Neuronal stem cell (in vitro differentiated cells): Measurements from ENCODE around the gene TAF11L2.
"Not testable (repeated sequence)": the region's sequence is repeated elsewhere in the genome, so short reads cannot be mapped to it uniquely, and the experiment has no call there.

Experiments
- DNase-seq: peaks from one replicate; pipeline ENCODE4 v3.0.0-alpha.2; 2013; ENCODE audit warnings: low spot score
- H2AFZ ChIP-seq: one replicate; pipeline ENCODE4 v1.6.1; 2013; ENCODE audit warnings: mild to moderate bottlenecking, low read length, inconsistent platforms
- H2AK5ac ChIP-seq: 2 replicates; pipeline ENCODE4 v1.6.1; 2013; ENCODE audit warnings: low read depth, mild to moderate bottlenecking, inconsistent platforms, low read length, moderate library complexity, mixed read lengths
- H2BK120ac ChIP-seq: 2 replicates; pipeline ENCODE4 v1.6.1; 2013; ENCODE audit warnings: low read depth, mild to moderate bottlenecking, inconsistent platforms, low read length, moderate library complexity, mixed read lengths
- H2BK12ac ChIP-seq: one replicate; pipeline ENCODE4 v1.6.1; 2013; ENCODE audit warnings: low read length, inconsistent platforms
- H2BK15ac ChIP-seq: 2 replicates; pipeline ENCODE4 v1.6.1; 2013; ENCODE audit warnings: mild to moderate bottlenecking, low read length, inconsistent platforms, mixed read lengths
- H2BK5ac ChIP-seq: one replicate; pipeline ENCODE4 v1.6.1; 2013; ENCODE audit warnings: inconsistent platforms, mild to moderate bottlenecking, low read length, moderate library complexity
- H3K14ac ChIP-seq: one replicate; pipeline ENCODE4 v1.6.1; 2013; ENCODE audit warnings: low read length, inconsistent platforms
- H3K18ac ChIP-seq: 2 replicates; pipeline ENCODE4 v1.6.1; 2013; ENCODE audit warnings: low read length, inconsistent platforms
- H3K23ac ChIP-seq: 2 replicates; pipeline ENCODE4 v1.6.1; 2013; ENCODE audit warnings: low read depth, mild to moderate bottlenecking, mixed read lengths, low read length, inconsistent platforms; ENCODE audit not compliant: poor library complexity
- H3K27ac ChIP-seq: replicated peaks from 3 replicates; pipeline ENCODE4 v1.5.1; 2013; ENCODE audit warnings: low read length, inconsistent platforms
- H3K27me3 ChIP-seq, 3 experiments: 2 replicates each; pipeline ENCODE4 v1.6.1; 2013; ENCODE audit warnings: low read length in 3 of 3, mild to moderate bottlenecking in 2 of 3, inconsistent platforms in 1 of 3, low read depth in 1 of 3, mixed read lengths in 1 of 3, moderate library complexity in 1 of 3; ENCODE audit not compliant: control insufficient read depth in 3 of 3, insufficient read depth in 3 of 3
- H3K36me3 ChIP-seq, 2 donors: replicated peaks in 1 of 2; 2 replicates each; pipeline ENCODE4 v1.6.1; 2013; ENCODE audit warnings: low read length in 2 of 2; ENCODE audit not compliant: control insufficient read depth in 2 of 2, insufficient read depth in 2 of 2
- H3K4ac ChIP-seq: 2 replicates; pipeline ENCODE4 v1.6.1; 2013; ENCODE audit warnings: inconsistent platforms, mild to moderate bottlenecking, low read length, moderate library complexity
- H3K4me1 ChIP-seq, 2 donors: 1 replicate in 1 of 2; 2 replicates in 1 of 2; pipeline ENCODE4 v1.6.1; 2013; ENCODE audit warnings: low read length in 2 of 2, low read depth in 1 of 2; ENCODE audit not compliant: control insufficient read depth in 2 of 2, insufficient read depth in 1 of 2
- H3K4me2 ChIP-seq: one replicate; pipeline ENCODE4 v1.6.1; 2013; ENCODE audit warnings: mild to moderate bottlenecking, low read length, inconsistent platforms; ENCODE audit not compliant: insufficient read depth, poor library complexity, severe bottlenecking
- H3K4me3 ChIP-seq, 2 donors: 2 replicates each; pipeline ENCODE4 v1.5.1; 2013; ENCODE audit warnings: low read length in 2 of 2, mild to moderate bottlenecking in 2 of 2, inconsistent platforms in 1 of 2, moderate library complexity in 1 of 2
- H3K79me1 ChIP-seq: one replicate; pipeline ENCODE4 v1.6.1; 2013; ENCODE audit warnings: low read depth, mild to moderate bottlenecking, inconsistent platforms, low read length, moderate library complexity
- H3K9ac ChIP-seq: one replicate; pipeline ENCODE4 v1.6.1; 2013; ENCODE audit warnings: mild to moderate bottlenecking, low read depth, low read length, inconsistent platforms; ENCODE audit not compliant: poor library complexity
- H3K9me3 ChIP-seq, 2 donors: replicated peaks in 1 of 2; 2 replicates each; pipeline versions ENCODE3 to v1.6.1; 2013; ENCODE audit warnings: low read length in 2 of 2, mild to moderate bottlenecking in 2 of 2, inconsistent platforms in 1 of 2, low read depth in 1 of 2, mixed read lengths in 1 of 2, moderate library complexity in 1 of 2; ENCODE audit not compliant: control insufficient read depth in 2 of 2, insufficient read depth in 1 of 2
- H4K8ac ChIP-seq: one replicate; pipeline ENCODE4 v1.6.1; 2013; ENCODE audit warnings: low read depth, mild to moderate bottlenecking, inconsistent platforms, low read length, moderate library complexity
- H4K91ac ChIP-seq: one replicate; pipeline ENCODE4 v1.6.1; 2013; ENCODE audit warnings: low read length, low read depth, mild to moderate bottlenecking, inconsistent platforms; ENCODE audit not compliant: poor library complexity
- WGBS, 2 donors: extraction: QIAGEN DNeasy Blood & Tissue Kit; methylation state at CpG; one replicate each; pipeline ENCODE4 v1.1.7; 2013; ENCODE audit warnings: missing lambda C conversion rate in 2 of 2, mixed read lengths in 1 of 2; ENCODE audit not compliant: insufficient read length in 2 of 2, insufficient replicate concordance in 1 of 2; ENCODE audit errors: extremely low coverage in 2 of 2; 5-methylcytosine and 5-hydroxymethylcytosine counted together

Gene TAF11L2

DNA sequence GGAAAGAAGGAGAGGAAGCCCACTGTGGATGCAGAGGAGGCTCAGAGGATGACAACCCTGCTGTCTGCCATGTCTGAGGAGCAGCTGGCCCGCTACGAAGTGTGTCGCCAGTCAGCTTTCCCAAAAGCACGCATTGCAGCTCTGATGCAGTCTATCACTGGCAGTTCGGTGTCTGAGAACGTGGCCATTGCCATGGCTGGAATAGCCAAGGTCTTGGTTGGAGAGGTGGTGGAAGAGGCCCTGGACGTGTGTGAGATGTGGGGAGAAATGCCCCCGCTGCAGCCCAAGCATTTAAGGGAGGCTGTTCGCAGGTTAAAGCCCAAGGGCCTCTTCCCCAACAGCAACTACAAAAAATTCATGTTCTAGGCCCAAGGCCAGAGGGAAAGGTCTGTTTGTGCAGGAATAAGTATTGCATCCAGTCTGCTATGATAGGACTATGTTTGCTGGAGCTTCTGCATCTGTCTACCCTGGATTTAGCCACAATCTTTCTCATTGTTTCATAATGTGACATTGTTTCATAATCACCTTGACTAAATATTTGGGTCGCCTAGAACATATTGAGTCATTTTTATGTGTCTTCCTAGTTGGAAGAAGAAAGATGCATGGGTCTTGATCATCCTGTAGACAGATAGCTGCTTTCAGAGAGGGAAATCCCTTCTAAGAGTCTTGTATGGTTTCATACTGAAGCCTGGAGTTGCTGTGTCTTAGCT is 11.4 kb upstream of the TAF11L2 start:
- not testable (repeated sequence) for H3K4ac ChIP-seq, H3K79me1 ChIP-seq, H2AK5ac ChIP-seq, H2BK5ac ChIP-seq, DNase-seq, H3K4me2 ChIP-seq, H3K9me3 ChIP-seq, H2BK12ac ChIP-seq, H4K8ac ChIP-seq, H2AFZ ChIP-seq, H4K91ac ChIP-seq, H3K14ac ChIP-seq, H3K23ac ChIP-seq, H3K4me1 ChIP-seq, H2BK15ac ChIP-seq, H3K9ac ChIP-seq, H2BK120ac ChIP-seq, H3K27ac ChIP-seq, H3K4me3 ChIP-seq, H3K27me3 ChIP-seq, H3K18ac ChIP-seq, H3K36me3 ChIP-seq
- no CpG with 5 or more reads among the region's 10 CpGs for WGBS, 2 donors

DNA sequence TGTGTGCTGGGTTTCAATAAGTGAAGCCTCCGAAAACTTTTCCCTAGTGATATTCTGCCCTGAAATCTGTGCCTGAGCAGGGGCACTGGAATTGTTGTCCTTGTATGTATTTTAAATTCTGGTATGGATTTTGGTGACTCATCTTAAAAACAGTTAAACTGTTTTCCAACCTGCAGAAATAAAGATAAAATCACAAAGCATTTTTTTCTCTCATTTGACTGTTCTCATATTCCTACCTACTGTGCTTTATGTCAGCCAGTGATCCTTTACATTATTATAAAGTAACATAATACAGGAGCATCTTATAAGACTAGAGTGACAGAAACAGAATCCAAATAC is 10.9 kb upstream of the TAF11L2 start:
- no peak overlapping the region for H3K4me3 ChIP-seq
- H4K91ac ChIP-seq: no peak overlapping the region
- H3K14ac ChIP-seq: no peak overlapping the region
- no peak overlapping the region for H2BK120ac ChIP-seq
- no peaks in the 10 kb centered on the region for H3K4me1 ChIP-seq
- H3K4ac ChIP-seq: no peak overlapping the region
- H3K27ac ChIP-seq: no peak overlapping the region
- no peaks in the 10 kb centered on the region for H3K9me3 ChIP-seq
- no peaks in the 10 kb centered on the region for H3K36me3 ChIP-seq
- no peaks in the 10 kb centered on the region for H3K79me1 ChIP-seq
- H4K8ac ChIP-seq: no peak overlapping the region
- no peak for DNase-seq
- H3K23ac ChIP-seq: no peak overlapping the region
- WGBS, 2 donors: no CpG with 5 or more reads among the region's 1 CpG
- no peak overlapping the region for H2BK12ac ChIP-seq
- no peak overlapping the region for H3K9ac ChIP-seq
- H2AFZ ChIP-seq: no peak overlapping the region
- no peak overlapping the region for H3K4me2 ChIP-seq
- no peaks in the 10 kb centered on the region for H3K27me3 ChIP-seq
- H3K18ac ChIP-seq: no peak overlapping the region
- no peak overlapping the region for H2BK5ac ChIP-seq
- H2AK5ac ChIP-seq: no peak overlapping the region
- no peak overlapping the region for H2BK15ac ChIP-seq

DNA sequence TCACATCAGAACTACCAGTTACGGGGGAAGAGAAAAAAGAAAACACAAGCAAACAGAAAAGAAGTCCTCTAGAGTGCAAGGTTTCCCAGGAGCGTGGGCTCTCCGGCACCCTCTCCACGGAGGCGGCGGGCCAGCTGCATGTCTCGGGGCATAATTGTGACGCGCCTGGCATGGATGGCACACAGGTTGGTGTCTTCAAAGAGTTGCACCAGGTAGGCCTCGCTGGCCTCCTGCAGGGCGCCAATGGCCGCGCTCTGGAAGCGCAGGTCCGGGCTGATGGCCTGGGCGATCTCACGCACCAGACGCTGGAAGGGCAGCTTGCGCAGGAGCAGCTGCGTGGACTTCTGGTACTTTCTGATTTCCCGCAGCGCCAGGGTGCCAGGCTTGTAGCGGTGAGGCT is 6.8 kb upstream of the TAF11L2 start:
- H2BK5ac ChIP-seq, H3K9ac ChIP-seq, H3K18ac ChIP-seq, H3K23ac ChIP-seq, H3K14ac ChIP-seq, H2AFZ ChIP-seq, H3K4ac ChIP-seq, H3K27me3 ChIP-seq, H2AK5ac ChIP-seq, H3K79me1 ChIP-seq, DNase-seq, H3K36me3 ChIP-seq, H2BK12ac ChIP-seq, H3K4me1 ChIP-seq, H3K9me3 ChIP-seq, H2BK15ac ChIP-seq, H2BK120ac ChIP-seq, H3K4me2 ChIP-seq, H3K4me3 ChIP-seq, H4K91ac ChIP-seq, H4K8ac ChIP-seq, H3K27ac ChIP-seq: not testable (repeated sequence)
- no CpG with 5 or more reads among the region's 23 CpGs for WGBS, 2 donors

DNA sequence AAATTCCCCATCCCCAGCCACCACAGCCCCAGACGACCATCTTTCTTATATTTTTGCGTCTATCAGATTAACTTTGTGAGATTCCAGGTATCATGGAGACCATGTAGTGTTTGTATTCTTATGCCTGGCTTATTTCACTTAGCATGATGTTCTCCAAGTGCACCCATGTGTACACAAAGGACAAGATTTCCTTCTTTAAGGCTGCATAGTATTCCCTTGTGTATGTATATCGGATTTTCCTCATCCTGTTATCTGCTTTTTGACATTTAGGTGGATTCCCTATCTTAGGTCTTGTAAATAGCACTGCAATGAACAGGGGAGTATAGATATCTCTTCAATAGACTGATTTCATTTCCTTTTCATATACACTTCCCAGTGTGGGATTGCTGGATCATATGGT is 5.3 kb upstream of the TAF11L2 start:
- Histone ChIP-seq H3K18ac (no peak overlapping the region), H3K14ac (no peak overlapping the region), H3K9ac (no peak overlapping the region), H4K91ac (no peak overlapping the region), H2BK5ac (no peak overlapping the region), H3K79me1 (no peaks in the 10 kb centered on the region), H2BK120ac (no peak overlapping the region), H2AK5ac (no peak overlapping the region), H3K36me3 (no peaks in the 10 kb centered on the region), H3K4me2 (no peak overlapping the region), H2BK15ac (no peak overlapping the region), H3K4ac (no peak overlapping the region), H2AFZ (no peak overlapping the region), H3K4me3 (no peak overlapping the region), H3K27me3 (no peaks in the 10 kb centered on the region), H3K9me3 (no peaks in the 10 kb centered on the region), H3K23ac (no peak overlapping the region), H3K4me1 (peaks cover 0 to 1% of the 10 kb centered on the region in 2 donors), H2BK12ac (no peak overlapping the region), H3K27ac (no peak overlapping the region), H4K8ac (no peak overlapping the region)
- DNase-seq: no peak
- WGBS, 2 donors: no CpG with 5 or more reads among the region's 3 CpGs
